ENCODE measurements around the gene TSR3. TPM values are rescaled to one million over a fixed set of nuclear protein-coding genes. Genes with fewer than 3 reads are reported as not detected.

Gene TSR3
- total RNA-seq, 6 experiments from 2014 or later = 73.7 to 84.6 (median 78.1) TPM

DNA sequence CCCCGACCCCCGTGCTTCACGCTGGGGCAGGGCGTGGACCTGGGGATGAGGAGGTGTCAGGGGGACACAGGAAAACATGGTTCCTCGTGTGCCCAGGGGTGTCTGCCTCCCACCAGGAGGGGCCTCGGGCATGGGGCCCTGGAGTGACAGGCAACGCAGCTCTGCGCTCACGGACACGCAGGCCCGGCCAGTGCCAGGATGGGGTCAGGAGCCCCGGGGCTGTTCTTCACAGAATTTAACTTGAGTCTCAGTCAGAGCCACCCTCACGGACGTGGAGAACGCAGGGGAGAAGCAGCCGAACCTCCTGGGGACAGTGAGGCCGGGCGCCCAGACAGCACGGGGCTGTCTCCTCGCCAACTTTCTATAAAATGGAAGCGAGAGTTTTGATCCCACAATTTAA lies 46.1 kb upstream of the TSR3 start:
- H3K4me1 Mint-ChIP-seq (ENCODE audit: low read depth) = no peaks in the 10 kb centered on the region
- TF ChIP-seq, protein P1, sequence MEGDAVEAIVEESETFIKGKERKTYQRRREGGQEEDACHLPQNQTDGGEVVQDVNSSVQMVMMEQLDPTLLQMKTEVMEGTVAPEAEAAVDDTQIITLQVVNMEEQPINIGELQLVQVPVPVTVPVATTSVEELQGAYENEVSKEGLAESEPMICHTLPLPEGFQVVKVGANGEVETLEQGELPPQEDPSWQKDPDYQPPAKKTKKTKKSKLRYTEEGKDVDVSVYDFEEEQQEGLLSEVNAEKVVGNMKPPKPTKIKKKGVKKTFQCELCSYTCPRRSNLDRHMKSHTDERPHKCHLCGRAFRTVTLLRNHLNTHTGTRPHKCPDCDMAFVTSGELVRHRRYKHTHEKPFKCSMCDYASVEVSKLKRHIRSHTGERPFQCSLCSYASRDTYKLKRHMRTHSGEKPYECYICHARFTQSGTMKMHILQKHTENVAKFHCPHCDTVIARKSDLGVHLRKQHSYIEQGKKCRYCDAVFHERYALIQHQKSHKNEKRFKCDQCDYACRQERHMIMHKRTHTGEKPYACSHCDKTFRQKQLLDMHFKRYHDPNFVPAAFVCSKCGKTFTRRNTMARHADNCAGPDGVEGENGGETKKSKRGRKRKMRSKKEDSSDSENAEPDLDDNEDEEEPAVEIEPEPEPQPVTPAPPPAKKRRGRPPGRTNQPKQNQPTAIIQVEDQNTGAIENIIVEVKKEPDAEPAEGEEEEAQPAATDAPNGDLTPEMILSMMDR (IDR thresholded peaks at IDR 0.05) = no peak
- DNase-seq = no peak
- no peak overlapping the region for H3K27ac Mint-ChIP-seq
- no peaks in the 10 kb centered on the region for H3K36me3 Mint-ChIP-seq (ENCODE audit: low read depth)
- H3K4me3 Mint-ChIP-seq = no peak overlapping the region
- no peaks in the 10 kb centered on the region for H3K9me3 Mint-ChIP-seq
- no peaks in the 10 kb centered on the region for H3K27me3 Mint-ChIP-seq (ENCODE audit: insufficient read depth)

DNA sequence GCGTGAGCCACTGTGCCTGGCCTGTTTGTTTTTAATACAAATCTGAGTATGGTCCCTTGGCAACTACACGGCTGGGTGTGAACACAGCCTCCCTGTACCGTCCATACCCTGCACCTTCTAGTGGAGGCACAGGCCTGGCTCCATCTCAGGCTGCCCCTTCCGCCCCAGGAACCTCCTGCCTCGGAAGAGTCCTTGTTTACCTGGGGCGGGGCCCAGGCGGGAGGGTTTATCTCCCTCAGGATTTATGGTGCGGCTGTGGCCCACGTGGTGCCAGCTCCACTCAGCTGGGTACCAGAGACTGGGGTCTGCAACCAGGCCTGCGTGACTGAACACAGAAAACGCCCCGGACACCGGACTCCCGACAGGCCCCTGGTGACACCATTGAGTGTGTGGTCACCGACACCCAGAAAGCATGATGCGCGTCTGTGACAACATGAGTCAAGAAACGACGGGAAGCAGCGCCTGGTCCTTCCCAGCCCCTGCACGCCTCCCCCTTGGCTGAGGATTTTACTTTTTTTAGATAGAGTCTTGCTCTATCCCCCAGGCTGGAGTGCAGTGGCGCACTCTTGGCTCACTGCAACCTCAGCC lies 43.9 kb upstream of the TSR3 start:
- no peak for DNase-seq
- H3K4me3 Mint-ChIP-seq = no peak overlapping the region
- H3K27ac Mint-ChIP-seq = no peak overlapping the region

DNA sequence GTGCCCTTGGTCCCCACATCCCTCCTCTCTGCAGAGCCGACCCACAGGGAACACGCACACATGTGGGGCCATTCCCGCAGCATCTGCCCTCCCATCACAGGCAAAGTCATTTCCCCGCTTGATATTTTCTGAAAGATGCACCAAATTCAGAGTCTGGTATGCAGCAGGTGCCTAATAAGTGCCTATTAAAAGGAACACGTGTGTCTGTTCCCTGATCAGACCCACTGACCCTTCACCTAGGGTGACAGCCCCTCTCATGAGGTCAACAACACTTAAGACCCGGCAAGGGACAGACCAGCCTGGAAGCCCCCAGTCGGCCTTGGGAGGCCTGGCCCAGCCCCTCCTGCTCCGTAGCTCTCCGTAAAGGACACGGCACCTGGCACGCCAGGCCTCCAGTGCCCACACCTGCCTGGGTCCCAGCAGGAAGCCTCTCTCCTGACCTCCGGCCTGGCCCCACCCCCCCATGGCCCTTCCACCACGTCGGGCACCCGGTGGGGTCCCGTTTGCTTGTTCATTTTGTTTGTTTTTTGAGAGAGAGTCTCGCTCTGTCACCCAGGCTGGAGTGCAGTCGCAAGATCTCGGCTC lies 42.8 kb upstream of the TSR3 start:
- H3K4me3 Mint-ChIP-seq = no peak overlapping the region
- no peak overlapping the region for H3K27ac Mint-ChIP-seq
- no peaks in the 10 kb centered on the region; the same call in 1 of the 2 replicates for H3K27me3 Mint-ChIP-seq (ENCODE audit: insufficient read depth)
- TF ChIP-seq, protein P1 (IDR thresholded peaks at IDR 0.05) = no peak
- no peaks in the 10 kb centered on the region for H3K36me3 Mint-ChIP-seq (ENCODE audit: low read depth)
- H3K9me3 Mint-ChIP-seq = no peaks in the 10 kb centered on the region
- H3K4me1 Mint-ChIP-seq (ENCODE audit: low read depth) = no peaks in the 10 kb centered on the region
- DNase-seq = no peak

More for the DNA sequence above, 43.9 kb upstream of the TSR3 start:
- H3K4me1 Mint-ChIP-seq (ENCODE audit: low read depth) = no peaks in the 10 kb centered on the region
- no peaks in the 10 kb centered on the region for H3K9me3 Mint-ChIP-seq
- H3K27me3 Mint-ChIP-seq (ENCODE audit: insufficient read depth) = no peaks in the 10 kb centered on the region; the same call in 1 of the 2 replicates
- H3K36me3 Mint-ChIP-seq (ENCODE audit: low read depth) = no peaks in the 10 kb centered on the region
- TF ChIP-seq, protein P1 (IDR thresholded peaks at IDR 0.05) = no peak

DNA sequence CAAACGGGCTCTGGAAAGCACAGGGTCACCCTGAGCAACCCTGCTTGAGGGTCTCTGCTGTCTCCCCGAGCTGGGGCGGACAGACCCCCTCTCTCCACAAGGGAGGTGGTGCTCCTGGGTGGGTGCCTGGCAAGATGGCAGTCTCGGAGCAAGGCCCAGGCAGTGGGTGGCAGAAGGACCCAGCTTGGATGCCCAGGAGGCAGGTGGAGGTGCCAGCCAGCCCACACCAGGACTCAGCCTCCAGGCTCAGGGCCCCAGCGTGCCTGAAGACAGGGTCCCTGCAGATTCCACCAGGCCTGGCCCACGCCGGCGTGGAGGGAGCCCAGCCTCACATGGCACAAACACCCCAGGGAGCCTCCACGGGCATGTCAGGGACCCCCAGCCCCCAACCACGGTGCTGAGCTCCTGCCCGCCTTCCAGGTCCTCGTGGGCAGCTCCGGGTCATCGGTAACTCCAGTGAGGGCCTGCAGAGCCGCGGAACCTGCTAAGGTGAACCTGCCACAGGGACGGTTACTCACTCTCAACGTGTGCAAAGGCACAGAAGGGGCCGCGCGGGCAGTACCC lies 42.0 kb upstream of the TSR3 start:
- Mint-ChIP-seq H3K27me3 (ENCODE audit: insufficient read depth) (no peaks in the 10 kb centered on the region; the same call in 1 of the 2 replicates), H3K27ac (no peak overlapping the region), H3K4me3 (no peak overlapping the region), H3K36me3 (ENCODE audit: low read depth) (no peaks in the 10 kb centered on the region), H3K9me3 (no peaks in the 10 kb centered on the region), H3K4me1 (ENCODE audit: low read depth) (no peaks in the 10 kb centered on the region)
- TF ChIP-seq, protein P1 (IDR thresholded peaks at IDR 0.05) = no peak
- DNase-seq = no peak

DNA sequence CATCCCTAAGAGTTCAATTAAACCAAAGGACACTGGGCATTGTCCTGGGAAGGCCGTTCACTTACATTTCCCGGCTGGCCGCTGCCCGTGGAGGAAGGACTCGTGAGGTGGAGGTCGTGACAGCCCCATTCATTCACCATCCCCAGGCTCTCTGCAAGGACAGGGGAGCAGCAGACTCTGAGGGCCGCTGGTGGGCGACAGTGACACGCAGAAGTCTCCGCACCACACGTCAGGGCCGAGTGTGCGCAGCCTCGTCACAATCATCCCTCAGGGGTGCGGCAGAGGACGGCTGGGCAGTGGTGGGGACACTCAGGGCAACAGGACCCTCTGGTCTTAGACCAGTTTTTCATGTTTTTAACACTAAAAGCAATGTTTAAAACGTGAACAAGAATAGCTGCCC lies 41.1 kb upstream of the TSR3 start:
- no peaks in the 10 kb centered on the region for H3K36me3 Mint-ChIP-seq (ENCODE audit: low read depth)
- no peak for DNase-seq
- H3K4me3 Mint-ChIP-seq = no peak overlapping the region
- no peak overlapping the region for H3K27ac Mint-ChIP-seq
- H3K9me3 Mint-ChIP-seq = no peaks in the 10 kb centered on the region
- no peaks in the 10 kb centered on the region; the same call in 1 of the 2 replicates for H3K27me3 Mint-ChIP-seq (ENCODE audit: insufficient read depth)
- no peaks in the 10 kb centered on the region for H3K4me1 Mint-ChIP-seq (ENCODE audit: low read depth)
- TF ChIP-seq, protein P1 (IDR thresholded peaks at IDR 0.05) = no peak

Measured in HFFc6 (cell line).